Neuron (in vitro differentiated cells): ENCODE measurements around the gene PTH2.
"Not testable (repeated sequence)": the region's sequence is repeated elsewhere in the genome, so short reads cannot be mapped to it uniquely, and the experiment has no call there.

Source experiments
- H2AFZ ChIP-seq: one replicate; pipeline ENCODE4 v1.6.1; 2013; ENCODE audit warnings: low read depth, mild to moderate bottlenecking, inconsistent platforms, low read length, moderate library complexity
- H3K27me3 ChIP-seq: one replicate; pipeline ENCODE4 v1.6.1; 2013; ENCODE audit warnings: low read length; ENCODE audit not compliant: insufficient read depth
- H3K36me3 ChIP-seq: one replicate; pipeline ENCODE4 v1.6.1; 2013; ENCODE audit warnings: low read length; ENCODE audit not compliant: insufficient read depth
- H3K4me1 ChIP-seq: one replicate; pipeline ENCODE4 v1.6.1; 2013; ENCODE audit warnings: low read length; ENCODE audit not compliant: insufficient read depth
- H3K4me3 ChIP-seq: 2 replicates; pipeline ENCODE4 v1.5.1; 2013; ENCODE audit warnings: mild to moderate bottlenecking, low read length, moderate library complexity
- H3K9me3 ChIP-seq: one replicate; pipeline ENCODE4 v1.6.1; 2013; ENCODE audit warnings: low read length

The PTH2 gene

DNA sequence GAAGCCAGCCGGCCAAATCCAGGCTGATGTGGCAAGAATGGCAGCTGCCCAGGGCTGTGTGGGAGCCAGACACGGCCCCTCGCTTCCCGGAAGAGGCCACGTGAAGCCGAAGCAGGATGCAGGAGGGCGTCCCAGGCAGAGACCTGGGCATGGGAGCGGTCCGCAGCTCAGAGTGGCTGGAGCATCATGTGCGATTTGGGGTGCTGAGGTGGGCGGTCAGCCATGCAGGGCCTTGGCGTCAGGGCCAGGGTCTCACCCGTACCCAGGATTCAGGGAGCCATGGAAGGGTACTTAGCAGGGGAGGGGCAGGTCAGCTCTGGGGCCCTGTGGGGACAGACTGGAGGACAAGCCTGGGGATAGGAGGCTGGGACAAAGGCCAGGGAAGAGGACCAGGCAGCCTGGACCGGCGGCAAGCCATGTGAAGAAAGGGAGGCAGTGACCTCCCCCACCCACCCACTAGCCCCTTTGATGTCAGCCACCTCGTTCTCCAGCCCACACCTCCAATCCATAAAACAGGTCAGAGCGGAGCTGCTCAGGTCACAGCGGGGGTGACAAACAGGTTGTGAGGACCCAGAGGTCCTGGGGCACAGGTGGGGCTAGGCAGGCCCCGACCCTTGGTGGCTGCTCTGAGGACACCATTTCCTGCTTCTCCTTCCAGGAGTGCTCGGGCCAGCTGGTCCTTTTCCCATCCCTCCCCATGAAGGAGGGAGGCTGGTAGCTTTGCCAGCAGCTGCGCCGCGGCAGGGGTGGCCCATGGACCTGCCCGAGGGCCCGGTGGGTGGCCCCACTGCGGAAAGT, 32.9 kb downstream of the PTH2 start:
- Histone ChIP-seq H3K4me3 (no peak overlapping the region), H3K4me1 (no peaks in the 10 kb centered on the region), H2AFZ (no peak overlapping the region), H3K27me3 (peaks cover 5% of the 10 kb centered on the region), H3K9me3 (no peaks in the 10 kb centered on the region), H3K36me3 (no peaks in the 10 kb centered on the region)

DNA sequence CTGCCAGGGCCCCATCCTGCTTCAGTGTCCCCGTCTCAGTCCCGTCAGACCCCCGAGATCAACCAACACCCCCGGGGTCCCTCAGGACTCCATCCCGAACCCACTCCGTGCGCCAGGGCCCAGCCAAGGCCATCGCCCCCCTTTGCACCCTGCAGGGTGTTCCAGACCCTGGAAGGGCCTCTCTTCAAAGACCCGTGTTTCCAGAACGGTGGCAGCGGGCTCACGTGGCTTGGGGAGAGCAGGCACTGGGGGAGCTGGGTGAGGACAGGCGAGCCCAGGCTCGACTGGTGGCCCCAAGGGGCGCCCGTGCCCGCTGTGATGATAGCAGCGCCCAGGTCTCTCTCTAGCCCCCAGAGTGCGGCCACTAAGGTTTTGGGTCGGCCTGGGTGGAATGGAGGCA, 33.8 kb downstream of the PTH2 start:
- H2AFZ ChIP-seq: no peak overlapping the region
- no peaks in the 10 kb centered on the region for H3K4me1 ChIP-seq
- no peak overlapping the region for H3K4me3 ChIP-seq
- H3K9me3 ChIP-seq: no peaks in the 10 kb centered on the region
- peaks cover 5% of the 10 kb centered on the region for H3K27me3 ChIP-seq
- no peaks in the 10 kb centered on the region for H3K36me3 ChIP-seq

DNA sequence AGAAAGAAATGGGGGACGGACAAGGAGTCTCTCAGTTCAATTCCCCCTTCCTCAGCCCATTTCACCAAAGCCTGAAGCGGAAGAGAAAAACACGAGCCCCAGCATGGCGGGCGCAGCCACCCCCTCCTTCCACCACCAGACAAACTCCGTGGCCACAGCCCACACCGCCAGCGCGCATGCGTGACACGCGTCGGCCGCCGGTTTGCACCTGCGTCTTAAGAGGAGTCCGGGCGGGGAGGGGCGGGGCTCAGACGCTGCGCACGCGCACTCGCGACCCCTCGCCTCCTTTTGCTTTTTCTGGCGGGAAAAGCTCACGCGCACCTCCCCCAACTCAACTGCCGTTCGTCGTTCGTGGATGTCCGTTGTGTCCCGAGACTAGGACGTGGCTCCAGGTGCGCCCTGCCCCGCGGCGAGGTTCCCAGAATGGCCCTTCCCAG, 35.3 kb downstream of the PTH2 start, which contains the start of gene KASH5:
KASH5 (plus strand) TSS at position 314 of the 437 bp plus-strand sequence. CDS start 2,635 bp downstream, outside the sequence.
- Histone ChIP-seq H3K27me3 (no peaks in the 10 kb centered on the region), H3K36me3 (no peaks in the 10 kb centered on the region), H3K4me3 (no peak within 1 kb of the TSS), H2AFZ (no peak within 1 kb of the TSS), H3K9me3 (no peaks in the 10 kb centered on the region), H3K4me1 (no peaks in the 10 kb centered on the region)

DNA sequence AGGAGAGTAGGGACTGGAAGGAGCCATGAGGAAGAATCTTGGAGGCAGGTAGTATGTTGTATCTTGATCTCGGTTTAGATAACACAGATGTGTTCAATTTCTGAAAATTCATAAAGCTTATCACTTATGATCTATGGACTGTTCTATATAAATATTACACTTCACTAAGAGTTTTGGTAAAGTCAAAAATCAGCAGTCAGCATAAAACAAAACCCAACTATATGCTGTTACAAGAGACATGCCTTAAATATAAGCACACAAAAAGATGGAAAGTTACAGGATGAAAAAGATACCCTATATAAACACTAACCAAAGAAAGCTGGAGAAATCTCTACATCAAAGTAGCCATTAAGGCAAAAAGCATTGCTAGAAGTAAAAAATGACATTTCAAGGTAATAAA, 39.6 kb downstream of the PTH2 start:
- Histone ChIP-seq H3K36me3 (no peaks in the 10 kb centered on the region), H2AFZ (no peak overlapping the region), H3K4me1 (no peaks in the 10 kb centered on the region), H3K4me3 (no peak overlapping the region), H3K9me3 (no peaks in the 10 kb centered on the region), H3K27me3 (no peaks in the 10 kb centered on the region)

DNA sequence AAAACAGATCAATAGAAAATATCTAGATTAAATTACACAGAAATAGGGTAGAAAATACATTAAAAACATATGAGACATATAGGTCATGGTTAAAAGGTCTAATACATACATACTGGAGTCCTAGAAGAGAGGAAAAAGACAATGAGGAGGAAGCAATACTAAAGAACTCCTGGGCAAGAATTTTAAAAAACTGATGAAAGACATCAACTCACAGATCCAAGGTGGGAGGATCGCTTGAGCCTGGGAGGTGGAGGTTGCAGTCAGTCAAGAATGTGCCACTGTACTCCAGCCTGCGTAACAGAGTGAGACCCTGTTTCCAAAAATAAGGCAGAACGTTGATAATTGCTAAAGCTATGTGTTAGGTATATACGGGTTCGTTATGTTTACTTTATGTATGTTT, 40.6 kb downstream of the PTH2 start:
- no peaks in the 10 kb centered on the region for H3K27me3 ChIP-seq
- no peak overlapping the region for H2AFZ ChIP-seq
- H3K9me3 ChIP-seq: no peaks in the 10 kb centered on the region
- H3K36me3 ChIP-seq: no peaks in the 10 kb centered on the region
- no peak overlapping the region for H3K4me3 ChIP-seq
- H3K4me1 ChIP-seq: no peaks in the 10 kb centered on the region

- H3K9me3 ChIP-seq: no peaks in the 10 kb centered on the region
- H3K36me3 ChIP-seq: no peaks in the 10 kb centered on the region
- no peak overlapping the region for H3K4me3 ChIP-seq
- no peak overlapping the region for H2AFZ ChIP-seq
- no peaks in the 10 kb centered on the region for H3K4me1 ChIP-seq
- H3K27me3 ChIP-seq: no peaks in the 10 kb centered on the region
These were observed 42.9 kb downstream of the PTH2 start for GRCh38 chr19:49380391-49380790.

DNA sequence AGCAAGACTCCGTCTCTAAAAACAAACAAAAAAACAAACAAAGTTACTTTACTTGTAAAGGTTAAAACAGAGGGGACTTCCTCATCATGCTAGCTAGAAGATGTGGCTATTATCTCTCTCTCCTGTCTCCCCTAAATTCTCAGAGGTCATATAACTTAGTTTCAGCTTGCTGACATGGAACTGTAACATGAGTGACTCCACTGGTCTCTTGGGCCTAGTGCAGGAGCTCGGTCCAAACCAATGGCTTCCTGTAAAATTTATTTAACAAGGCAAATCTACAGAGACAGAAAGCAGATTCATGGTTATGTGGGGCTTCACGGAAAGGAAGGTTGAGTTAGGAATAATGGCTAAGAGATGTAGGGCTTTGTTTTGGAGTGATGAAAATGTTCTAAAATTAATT, 44.7 kb downstream of the PTH2 start:
- Histone ChIP-seq H3K27me3 (no peaks in the 10 kb centered on the region), H3K4me1 (no peaks in the 10 kb centered on the region), H3K36me3 (no peaks in the 10 kb centered on the region), H3K9me3 (no peaks in the 10 kb centered on the region), H3K4me3 (no peak overlapping the region), H2AFZ (no peak overlapping the region)

GRCh38 chr19:49374665-49375434, 48.4 kb downstream of the PTH2 start:
- no peaks in the 10 kb centered on the region for H3K27me3 ChIP-seq
- no peak overlapping the region for H3K4me3 ChIP-seq
- no peaks in the 10 kb centered on the region for H3K4me1 ChIP-seq
- H2AFZ ChIP-seq: no peak overlapping the region
- no peaks in the 10 kb centered on the region for H3K36me3 ChIP-seq
- peaks cover 3% of the 10 kb centered on the region for H3K9me3 ChIP-seq

GRCh38 chr19:49373174-49373573, 50.1 kb downstream of the PTH2 start:
- H3K9me3 ChIP-seq: peaks cover 13% of the 10 kb centered on the region
- not testable (repeated sequence) for H3K27me3 ChIP-seq, H3K4me3 ChIP-seq, H3K4me1 ChIP-seq, H2AFZ ChIP-seq, H3K36me3 ChIP-seq
